HCT116 (cell line): ENCODE measurements around the gene SPATA31E1. TPM values are rescaled to one million over a fixed set of nuclear protein-coding genes. Genes with fewer than 3 reads are reported as not detected.

Experiments used
- ATAC-seq: fragments of 200-7000 bp; cut with Tn5 transposase; 2 replicates; pipeline ENCODE4 v1.9.1; 2020; ENCODE audit warnings: mild to moderate bottlenecking, moderate library complexity
- BruUV-seq: library from RNA; stranded (reverse); fragments of 400-500 nt; replicated peaks from 2 replicates; lab custom pipeline; 2021; lab: Mats Ljungman, UMichigan
- CTCF ChIA-PET: fragments of 300-600 bp; sonication (Branson Sonifier 250); formaldehyde crosslinking; loops from one replicate; lab custom pipeline; 2021; ENCODE audit warnings: antibody characterized with exemption; lab: Charles Lee
- POLR2A ChIA-PET: fragments of 300-600, 350-600 bp; sonication (Branson Sonifier 250); formaldehyde crosslinking; loops from one replicate; lab custom pipeline; 2021; ENCODE audit warnings: antibody characterized with exemption; lab: Charles Lee
- RAD21 ChIA-PET, 2 experiments: fragments of 300-600 bp; sonication (Branson Sonifier 250); formaldehyde crosslinking; loops; one replicate each; lab custom pipeline; 2023; ENCODE audit warnings: low total read pairs in 2 of 2; ENCODE audit not compliant: uncharacterized antibody in 2 of 2, unreplicated experiment in 2 of 2, low non-redundant PET in 1 of 2; lab: Charles Lee
- DNase-seq: peaks from one replicate; pipeline ENCODE4 v3.0.0-alpha.2; 2010; ENCODE audit warnings: low read depth, low spot score
- H2AFZ ChIP-seq: fragments of 200-600 bp; shearing (Covaris generic), sonication (generic); 2 replicates; pipeline ENCODE4 v1.6.1; 2017; ENCODE audit warnings: low read depth, mixed run types, mixed read lengths, antibody characterized with exemption, low read length; ENCODE audit not compliant: poor library complexity, severe bottlenecking
- H3K27ac ChIP-seq: 2 replicates; pipeline ENCODE4 v1.5.1; 2012; ENCODE audit warnings: low read depth, low read length
- H3K27me3 ChIP-seq: fragments of 200-600 bp; sonication (generic); 2 replicates; pipeline ENCODE4 v1.6.1; 2016; ENCODE audit warnings: mixed run types, low read length, mixed read lengths; ENCODE audit not compliant: insufficient read depth
- H3K36me3 ChIP-seq, 2 experiments: fragments of 200-500 bp in 1 of 2; fragments of 200-600 bp in 1 of 2; sonication (Bioruptor generic) in 1 of 2; sonication (generic) in 1 of 2; 2 replicates each; pipeline versions ENCODE4 v1.5.1 to v1.6.1; 2014 to 2016; ENCODE audit warnings: low read length in 2 of 2, inconsistent platforms in 1 of 2, mixed read lengths in 1 of 2, mixed run types in 1 of 2; ENCODE audit not compliant: insufficient read depth in 2 of 2, control insufficient read depth in 1 of 2
- H3K4me1 ChIP-seq, 2 experiments: fragments of 200-600 bp in 1 of 2; sonication (generic) in 1 of 2; 2 replicates each; pipeline versions ENCODE4 v1.5.1 to v1.6.1; 2012 to 2017; ENCODE audit warnings: low read length in 2 of 2, inconsistent platforms in 1 of 2, mild to moderate bottlenecking in 1 of 2, mixed read lengths in 1 of 2, mixed run types in 1 of 2, moderate library complexity in 1 of 2; ENCODE audit not compliant: insufficient read depth in 2 of 2, control insufficient read depth in 1 of 2
- H3K4me2 ChIP-seq: fragments of 200-600 bp; sonication (generic); 2 replicates; pipeline ENCODE4 v1.6.1; 2017; ENCODE audit warnings: mixed run types, low read length, mixed read lengths
- H3K4me3 ChIP-seq, 2 experiments: fragments of 200-600 bp in 1 of 2; sonication (generic) in 1 of 2; replicated peaks in 1 of 2; 2 replicates each; pipeline ENCODE4 v1.5.1; 2011 to 2016; ENCODE audit warnings: low read length in 2 of 2, control low read depth in 1 of 2, low read depth in 1 of 2, mild to moderate bottlenecking in 1 of 2, mixed read lengths in 1 of 2, mixed run types in 1 of 2
- H3K79me2 ChIP-seq: fragments of 200-600 bp; sonication (generic); 2 replicates; pipeline ENCODE4 v1.6.1; 2017; ENCODE audit warnings: mild to moderate bottlenecking, mixed run types, low read length, moderate library complexity, mixed read lengths; ENCODE audit not compliant: insufficient read depth
- H3K9ac ChIP-seq: fragments of 200-600 bp; sonication (generic); 2 replicates; pipeline ENCODE4 v1.6.1; 2016; ENCODE audit warnings: low read length, mixed read lengths
- H3K9me2 ChIP-seq: fragments of 200-600 bp; sonication (generic), shearing (Covaris generic); 2 replicates; pipeline ENCODE4 v1.6.1; 2017; ENCODE audit warnings: mixed run types, mild to moderate bottlenecking, moderate library complexity; ENCODE audit not compliant: insufficient read depth
- H3K9me3 ChIP-seq, 2 experiments: fragments of 200-500 bp in 1 of 2; fragments of 200-600 bp in 1 of 2; sonication (Bioruptor generic) in 1 of 2; sonication (generic) in 1 of 2; 2 replicates each; pipeline ENCODE4 v1.6.1; 2014 to 2017; ENCODE audit warnings: low read length in 2 of 2, mixed read lengths in 2 of 2, inconsistent platforms in 1 of 2, low read depth in 1 of 2, mild to moderate bottlenecking in 1 of 2, mixed run types in 1 of 2, moderate library complexity in 1 of 2; ENCODE audit not compliant: control insufficient read depth in 1 of 2, insufficient read depth in 1 of 2
- H4K20me1 ChIP-seq: fragments of 200-600 bp; sonication (generic), shearing (Covaris generic); 2 replicates; pipeline ENCODE4 v1.6.1; 2017; ENCODE audit warnings: mixed run types, mild to moderate bottlenecking, moderate library complexity; ENCODE audit not compliant: insufficient read depth
- CBX3 ChIP-seq: IDR thresholded peaks from 2 replicates; pipeline ENCODE4 v1.6.1; 2012; ENCODE audit warnings: low read depth
- CEBPB ChIP-seq: IDR thresholded peaks from 2 replicates; pipeline ENCODE4 v1.6.1; 2012; ENCODE audit warnings: low read depth
- EGR1 ChIP-seq: IDR thresholded peaks from 2 replicates; pipeline ENCODE4 v1.6.1; 2012; ENCODE audit warnings: low read depth
- ELF1 ChIP-seq: IDR thresholded peaks from 2 replicates; pipeline ENCODE4 v1.6.1; 2012; ENCODE audit warnings: low read depth, borderline replicate concordance
- EZH2 ChIP-seq: fragments of 200-600 bp; sonication (generic); IDR thresholded peaks from 2 replicates; pipeline ENCODE4 v1.6.1; 2017; ENCODE audit warnings: antibody characterized with exemption, mixed run types
- EZH2phosphoT487 ChIP-seq: fragments of 200-600 bp; IDR thresholded peaks from 2 replicates; pipeline ENCODE4 v1.6.1; 2018; ENCODE audit warnings: antibody characterized with exemption, borderline replicate concordance
- FOSL1 ChIP-seq: IDR thresholded peaks from 2 replicates; pipeline ENCODE4 v1.6.1; 2012; ENCODE audit warnings: low read depth
- JUND ChIP-seq: IDR thresholded peaks from 2 replicates; pipeline ENCODE4 v1.6.1; 2012
- POLR2A ChIP-seq: IDR thresholded peaks from 2 replicates; pipeline ENCODE4 v1.7.0; 2011; ENCODE audit warnings: borderline replicate concordance; ENCODE audit not compliant: insufficient read depth, insufficient read length; ENCODE audit errors: extremely low read depth
- RAD21 ChIP-seq: IDR thresholded peaks from 2 replicates; pipeline ENCODE4 v1.6.1; 2012; ENCODE audit warnings: low read depth, mild to moderate bottlenecking
- SIN3A ChIP-seq: IDR thresholded peaks from 2 replicates; pipeline ENCODE4 v1.6.1; 2012; ENCODE audit warnings: low read depth
- SP1 ChIP-seq: IDR thresholded peaks from 2 replicates; pipeline ENCODE4 v1.6.1; 2012; ENCODE audit warnings: low read depth
- SRF ChIP-seq: IDR thresholded peaks from 2 replicates; pipeline ENCODE4 v1.6.1; 2012; ENCODE audit warnings: low read depth
- YY1 ChIP-seq: IDR thresholded peaks from 2 replicates; pipeline ENCODE4 v1.6.1; 2011; ENCODE audit warnings: low read length, low read depth, moderate library complexity, mild to moderate bottlenecking; ENCODE audit not compliant: insufficient replicate concordance; ENCODE audit errors: extremely low read depth
- ZBTB33 ChIP-seq: IDR thresholded peaks from 2 replicates; pipeline ENCODE4 v1.6.1; 2011; ENCODE audit warnings: mild to moderate bottlenecking, low read length, moderate library complexity; ENCODE audit not compliant: insufficient replicate concordance; ENCODE audit errors: extremely low read depth
- ZFX ChIP-seq: fragments of 450-650 bp; IDR thresholded peaks from 2 replicates; pipeline ENCODE4 v1.6.1; 2017
- ZNF274 ChIP-seq: fragments of 200-500 bp; sonication (Bioruptor generic); IDR thresholded peaks from 2 replicates; pipeline ENCODE4 v1.6.1; 2014; ENCODE audit warnings: mild to moderate bottlenecking, low read depth, low read length, inconsistent platforms
- intact Hi-C: fragments of 100-400 bp; cut with micrococcal nuclease; formaldehyde crosslinking; loops from 2 replicates; pipeline ENCODE4 v1.10.0; 2022
- total RNA-seq: library from RNA; stranded (reverse); gene quantifications from one replicate; pipeline ENCODE4 v1.2.1, GENCODE V29; 2021; ENCODE audit not compliant: unreplicated experiment

Gene SPATA31E1
- total RNA-seq, 1 experiment from 2014 or later, result not detected

DNA sequence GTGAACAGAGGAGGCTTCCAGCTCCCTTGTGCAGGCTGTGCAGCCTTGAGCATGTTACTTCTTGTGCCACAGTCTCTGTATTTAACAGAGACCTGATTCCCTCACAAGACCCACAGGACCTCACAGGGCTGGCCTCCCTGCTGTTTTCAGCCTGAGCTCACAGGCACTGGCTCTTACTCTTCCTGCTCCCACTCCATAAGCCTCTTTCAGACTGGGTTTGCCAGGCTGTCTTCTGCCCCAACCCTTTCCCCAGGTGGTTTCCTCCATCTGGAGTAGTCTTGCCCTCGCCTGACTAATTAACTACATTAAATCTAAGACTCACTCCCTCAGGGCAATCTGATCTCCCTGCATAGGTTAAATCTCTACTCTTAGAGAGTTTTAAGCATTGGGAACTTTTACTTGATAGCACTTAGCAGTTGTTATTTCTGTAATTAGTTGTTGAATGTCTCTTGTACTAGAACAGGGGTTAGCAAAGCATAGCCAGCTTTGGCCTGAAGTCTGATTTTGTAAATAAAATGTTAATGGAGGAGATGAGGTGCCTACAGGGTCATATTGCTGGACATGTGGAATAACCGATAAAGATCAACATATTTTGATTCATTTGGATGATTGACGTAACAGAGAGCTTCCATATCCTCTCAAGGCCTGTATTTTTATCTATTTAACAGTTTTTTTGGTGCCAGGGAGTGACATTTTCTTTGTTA, 28.6 kb upstream of the SPATA31E1 start:
- DNase-seq, result no peak
- no peak overlapping the region for H3K4me3 ChIP-seq
- ChIA-PET POLR2A (no interaction called here), RAD21 (no interaction called here), CTCF (no interaction called here)
- H4K20me1 ChIP-seq, result no peaks in the 10 kb centered on the region
- H3K9ac ChIP-seq, result no peak overlapping the region
- H3K27me3 ChIP-seq, result no peaks in the 10 kb centered on the region
- H3K4me2 ChIP-seq, result no peak overlapping the region
- H3K4me1 ChIP-seq, result peaks cover 0 to 8% of the 10 kb centered on the region in 2 experiments; a peak in 2 of 4 replicates
- TF ChIP-seq ELF1 (no peak), ZFX (no peak), CBX3 (no peak), EZH2 (no peak), POLR2A (no peak), CEBPB (no peak), SIN3A (no peak), FOSL1 (no peak), EGR1 (no peak), RAD21 (no peak), YY1 (no peak), ZNF274 (no peak), SRF (no peak), JUND (no peak), SP1 (no peak), ZBTB33 (no peak), EZH2phosphoT487 (no peak)
- BruUV-seq, result no TSS peak
- intact Hi-C loops, result no loop called here
- no peak for ATAC-seq
- H3K9me2 ChIP-seq, result no peaks in the 10 kb centered on the region
- no peak overlapping the region for H2AFZ ChIP-seq
- no peaks in the 10 kb centered on the region for H3K79me2 ChIP-seq
- H3K9me3 ChIP-seq, result no peaks in the 10 kb centered on the region
- H3K36me3 ChIP-seq, result no peaks in the 10 kb centered on the region
- no peak overlapping the region for H3K27ac ChIP-seq
